Daoy (cell line): ENCODE results near the gene TRIP10. TPM values are rescaled to one million over a fixed set of nuclear protein-coding genes. Genes with fewer than 3 reads are reported as not detected.
"Not testable (repeated sequence)": the region's sequence is repeated elsewhere in the genome, so short reads cannot be mapped to it uniquely, and the experiment has no call there.

Experiments used
- DNase-seq: peaks from one replicate; pipeline ENCODE4 v3.0.0-alpha.2; 2015; ENCODE audit warnings: low read depth
- total RNA-seq: library from RNA; depleted of rRNA; stranded (reverse); fragments of >200 nt; shearing (Covaris generic); gene quantifications from 2 replicates; pipeline ENCODE4 v1.2.3, GENCODE V29; 2014

The TRIP10 gene
- total RNA-seq, 1 experiment from 2014 or later = 39.6 TPM

DNA sequence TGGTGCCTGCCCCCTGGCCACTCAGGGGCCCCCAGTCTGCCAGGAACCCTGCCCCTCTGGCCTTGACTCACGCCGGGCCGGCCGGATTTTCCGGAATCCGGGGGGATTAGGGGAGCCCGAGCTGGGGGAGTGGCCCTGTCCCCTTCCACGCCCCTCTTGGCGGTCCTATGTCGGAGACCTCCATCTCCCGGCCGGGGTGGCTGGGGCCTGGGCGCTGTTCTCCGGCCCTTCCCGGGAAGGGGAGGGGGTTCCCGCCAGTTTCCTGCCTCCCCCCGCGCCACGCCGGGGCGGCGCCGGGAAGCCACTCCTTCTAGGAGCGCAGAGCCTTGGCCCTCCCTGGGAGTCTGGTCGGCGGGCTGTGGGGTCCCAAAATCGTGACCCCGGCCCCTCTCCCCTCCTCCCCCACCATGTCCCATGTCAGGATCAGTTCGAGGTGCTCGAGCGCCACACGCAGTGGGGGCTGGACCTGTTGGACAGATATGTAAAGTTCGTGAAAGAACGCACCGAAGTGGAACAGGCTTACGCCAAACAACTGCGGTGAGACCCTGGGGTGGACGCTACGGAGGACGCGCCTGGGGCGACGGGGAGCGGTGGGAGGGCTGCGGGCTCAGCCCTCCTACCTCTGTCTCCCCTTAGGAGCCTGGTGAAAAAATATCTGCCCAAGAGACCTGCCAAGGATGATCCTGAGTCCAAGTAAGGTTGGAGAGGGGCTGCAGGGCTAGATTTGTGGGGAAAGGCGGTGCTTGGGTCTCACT, 1.3 kb downstream of the TRIP10 start:
- peak; percentile 54 for DNase-seq

DNA sequence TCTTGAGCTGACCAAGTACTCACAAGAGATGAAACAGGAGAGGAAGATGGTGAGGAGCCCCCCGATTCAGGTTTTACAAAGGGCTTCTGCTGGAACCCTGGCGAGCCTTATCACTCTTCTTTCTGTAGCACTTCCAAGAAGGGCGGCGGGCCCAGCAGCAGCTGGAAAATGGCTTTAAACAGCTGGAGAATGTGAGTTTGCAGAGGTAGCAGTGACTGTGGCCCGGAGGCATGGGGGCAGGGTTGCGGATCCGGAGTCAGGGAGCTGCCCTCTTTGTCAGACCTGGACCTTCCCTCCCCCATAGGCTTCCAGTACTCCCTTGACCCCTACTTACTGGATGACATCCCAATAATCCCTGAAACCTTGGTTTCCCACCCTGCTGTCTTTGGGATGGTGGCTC, 3.6 kb downstream of the TRIP10 start:
- DNase-seq = no peak

DNA sequence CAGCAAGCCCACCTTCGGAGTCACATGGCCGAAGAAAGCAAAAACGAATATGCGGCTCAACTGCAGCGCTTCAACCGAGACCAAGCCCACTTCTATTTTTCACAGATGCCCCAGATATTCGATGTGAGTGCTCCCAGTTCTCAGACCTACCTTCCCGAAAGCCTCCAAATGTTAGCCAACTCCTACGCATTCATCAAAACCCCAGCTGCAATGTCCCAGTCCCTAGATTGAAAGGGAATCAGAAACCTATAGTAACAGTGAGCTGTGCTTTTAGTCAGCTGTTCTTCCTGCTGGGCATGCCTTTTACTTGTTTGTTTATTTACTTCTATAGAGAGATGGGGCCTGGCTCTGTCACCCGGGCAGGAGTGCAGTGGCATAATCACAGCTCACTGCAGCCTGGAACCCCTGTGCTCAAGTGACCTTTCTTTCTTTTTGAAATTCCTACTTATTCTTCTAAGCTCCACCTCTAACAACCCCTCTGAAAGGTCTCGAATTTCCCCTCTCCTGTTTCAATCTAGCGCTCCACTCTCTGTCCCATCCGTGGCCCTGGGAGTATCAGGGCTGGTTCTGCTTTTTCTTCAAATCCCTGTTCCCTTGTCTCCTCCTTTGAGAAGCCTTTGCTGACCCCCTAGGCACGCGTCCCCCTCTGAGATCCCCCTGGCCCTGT, 4.4 kb downstream of the TRIP10 start:
- peak; percentile 17 for DNase-seq

DNA sequence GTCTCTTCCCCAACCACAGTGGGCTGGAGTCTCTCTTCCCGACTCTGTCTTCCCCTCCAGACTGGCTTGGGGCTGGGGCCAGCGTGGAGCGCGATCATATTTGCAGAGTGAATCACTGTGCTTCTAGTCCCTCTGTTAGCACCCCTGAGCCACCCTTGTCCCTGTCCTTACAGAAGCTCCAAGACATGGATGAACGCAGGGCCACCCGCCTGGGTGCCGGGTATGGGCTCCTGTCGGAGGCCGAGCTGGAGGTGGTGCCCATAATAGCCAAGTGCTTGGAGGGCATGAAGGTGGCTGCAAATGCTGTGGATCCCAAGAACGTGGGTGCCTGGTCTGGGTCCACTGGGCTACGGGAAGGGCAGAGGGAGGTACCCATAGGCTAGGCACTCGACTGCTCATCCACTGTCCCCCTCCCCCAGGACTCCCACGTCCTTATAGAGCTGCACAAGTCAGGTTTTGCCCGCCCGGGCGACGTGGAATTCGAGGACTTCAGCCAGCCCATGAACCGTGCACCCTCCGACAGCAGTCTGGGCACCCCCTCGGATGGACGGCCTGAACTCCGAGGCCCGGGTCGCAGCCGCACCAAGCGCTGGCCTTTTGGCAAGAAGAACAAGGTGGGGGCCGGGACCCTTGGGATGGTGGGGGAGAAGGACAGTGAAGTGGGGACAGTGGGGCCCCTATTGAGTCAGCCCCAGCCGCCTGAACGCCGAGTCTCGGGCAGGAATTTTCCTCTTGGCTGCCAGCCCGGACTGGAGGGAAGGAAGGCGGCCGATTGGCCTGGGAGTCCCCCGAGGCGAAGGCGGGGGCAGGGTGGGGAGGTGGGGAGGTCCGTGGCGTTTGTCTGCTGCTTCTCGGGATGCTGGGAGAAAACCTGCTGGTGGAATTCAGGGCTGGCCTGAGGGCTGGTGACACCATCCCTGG, 5.2 kb downstream of the TRIP10 start:
- DNase-seq = peak; percentile 88

DNA sequence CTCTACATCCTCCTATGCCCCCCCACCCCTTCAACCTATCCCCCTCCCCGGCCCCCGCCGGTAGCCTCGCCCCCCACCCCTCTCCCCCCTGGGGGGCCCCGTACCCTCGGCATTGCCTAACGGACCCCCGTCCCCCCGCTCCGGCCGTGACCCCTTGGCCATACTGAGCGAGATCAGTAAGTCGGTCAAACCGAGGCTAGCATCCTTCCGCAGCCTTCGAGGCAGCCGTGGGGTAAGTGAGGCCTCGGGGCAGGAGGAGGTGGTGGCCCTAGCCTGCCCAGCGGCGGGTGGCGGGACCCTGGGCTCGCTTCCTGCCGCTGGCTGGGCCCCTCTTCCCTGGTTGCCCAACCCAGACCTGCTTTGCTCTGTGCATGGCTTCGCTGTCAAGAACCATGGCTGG, 6.5 kb downstream of the TRIP10 start:
- no peak for DNase-seq

DNA sequence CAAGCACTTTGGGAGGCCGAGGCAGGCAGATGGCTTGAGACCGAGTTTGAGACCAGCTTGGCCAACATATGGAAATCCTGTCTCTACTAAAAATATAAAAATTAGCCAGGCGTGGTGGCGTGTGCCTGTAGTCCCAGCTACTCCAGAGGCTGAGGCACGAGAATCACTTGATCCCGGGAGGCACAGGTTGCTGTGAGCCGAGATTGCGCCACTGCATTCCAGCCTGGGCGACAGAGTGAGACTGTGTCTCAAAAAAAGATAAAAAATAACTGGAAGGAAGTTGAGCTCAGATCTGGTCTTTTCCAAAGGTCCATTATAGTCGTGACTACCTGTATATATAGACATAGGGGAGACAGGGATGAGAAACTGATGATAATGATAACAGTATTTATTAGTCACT, 9.1 kb downstream of the TRIP10 start:
- DNase-seq = not testable (repeated sequence)

DNA sequence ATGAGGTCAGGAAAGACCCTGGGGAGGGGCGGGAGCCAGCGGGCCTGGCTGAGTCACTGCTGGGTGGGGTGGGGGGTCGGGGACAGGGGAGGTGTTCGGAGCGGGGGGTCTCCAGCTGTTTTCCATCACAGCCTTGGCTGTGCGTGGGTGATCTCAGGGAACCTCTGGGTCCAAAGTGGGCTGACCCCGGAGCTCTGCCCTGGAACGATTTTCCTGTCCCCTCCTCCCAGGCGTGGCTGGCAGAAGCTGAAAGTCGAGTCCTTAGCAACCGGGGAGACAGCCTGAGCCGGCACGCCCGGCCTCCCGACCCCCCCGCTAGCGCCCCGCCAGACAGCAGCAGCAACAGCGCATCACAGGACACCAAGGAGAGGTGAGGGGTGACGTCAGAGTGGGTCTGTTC, 10.6 kb downstream of the TRIP10 start:
- no peak for DNase-seq

DNA sequence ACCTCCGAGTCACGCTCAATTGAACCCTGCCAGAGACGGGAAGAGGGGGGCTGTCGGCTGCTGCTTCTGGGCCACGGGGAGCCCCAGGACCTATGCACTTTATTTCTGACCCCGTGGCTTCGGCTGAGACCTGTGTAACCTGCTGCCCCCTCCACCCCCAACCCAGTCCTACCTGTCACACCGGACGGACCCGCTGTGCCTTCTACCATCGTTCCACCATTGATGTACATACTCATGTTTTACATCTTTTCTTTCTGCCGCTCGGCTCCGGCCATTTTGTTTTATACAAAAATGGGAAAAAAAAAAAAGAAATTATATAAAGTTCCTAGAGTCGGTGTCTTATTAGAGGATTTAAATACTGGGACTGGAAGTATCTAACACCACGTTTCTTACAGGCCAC, 11.7 kb downstream of the TRIP10 start:
- DNase-seq = no peak

DNA sequence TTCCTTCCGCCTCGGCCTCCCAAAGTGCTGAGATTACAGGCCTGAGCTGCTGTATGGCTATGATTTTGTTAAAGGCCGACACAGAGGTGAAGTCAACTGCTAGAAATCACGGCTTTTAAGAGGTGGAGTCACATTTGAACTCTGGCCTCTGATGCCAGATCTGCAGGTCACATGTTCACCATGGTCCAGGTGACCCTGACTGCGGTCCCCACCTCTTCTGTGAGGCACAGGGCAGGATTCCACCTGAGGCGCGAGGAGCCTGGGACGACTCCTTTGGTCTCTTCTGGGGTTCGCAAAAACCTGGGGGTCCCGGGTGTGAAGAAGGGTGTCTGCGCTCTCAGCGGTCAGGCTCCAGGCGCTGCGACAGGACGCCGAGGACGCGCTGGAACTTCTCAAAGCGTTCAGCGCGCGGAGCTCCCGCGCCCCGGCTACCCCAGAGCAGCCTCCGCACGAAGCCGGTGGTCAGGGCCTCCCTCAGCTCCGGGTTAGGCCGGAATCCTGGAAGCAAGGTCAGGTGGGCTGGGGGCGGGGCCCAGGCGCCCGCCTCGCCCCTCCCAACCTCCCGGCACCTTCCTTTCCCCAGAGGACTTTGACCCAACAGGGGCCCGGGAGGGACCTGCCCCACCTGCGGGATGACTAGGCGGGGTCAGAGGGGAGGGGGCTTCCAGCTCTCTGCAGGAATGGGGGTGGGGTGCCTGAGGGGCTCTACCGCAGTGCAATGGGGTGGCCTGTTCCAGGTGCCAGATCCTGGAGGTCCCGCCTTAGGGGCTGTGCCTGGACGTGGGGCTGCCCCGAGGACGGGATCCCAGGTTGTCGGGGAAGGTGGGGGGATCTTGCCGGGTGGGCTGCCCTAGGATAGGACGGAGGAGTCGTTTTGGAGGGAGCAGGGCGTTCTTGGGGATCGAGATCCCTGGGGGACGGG, 13.0 kb downstream of the TRIP10 start:
- DNase-seq = no peak

DNA sequence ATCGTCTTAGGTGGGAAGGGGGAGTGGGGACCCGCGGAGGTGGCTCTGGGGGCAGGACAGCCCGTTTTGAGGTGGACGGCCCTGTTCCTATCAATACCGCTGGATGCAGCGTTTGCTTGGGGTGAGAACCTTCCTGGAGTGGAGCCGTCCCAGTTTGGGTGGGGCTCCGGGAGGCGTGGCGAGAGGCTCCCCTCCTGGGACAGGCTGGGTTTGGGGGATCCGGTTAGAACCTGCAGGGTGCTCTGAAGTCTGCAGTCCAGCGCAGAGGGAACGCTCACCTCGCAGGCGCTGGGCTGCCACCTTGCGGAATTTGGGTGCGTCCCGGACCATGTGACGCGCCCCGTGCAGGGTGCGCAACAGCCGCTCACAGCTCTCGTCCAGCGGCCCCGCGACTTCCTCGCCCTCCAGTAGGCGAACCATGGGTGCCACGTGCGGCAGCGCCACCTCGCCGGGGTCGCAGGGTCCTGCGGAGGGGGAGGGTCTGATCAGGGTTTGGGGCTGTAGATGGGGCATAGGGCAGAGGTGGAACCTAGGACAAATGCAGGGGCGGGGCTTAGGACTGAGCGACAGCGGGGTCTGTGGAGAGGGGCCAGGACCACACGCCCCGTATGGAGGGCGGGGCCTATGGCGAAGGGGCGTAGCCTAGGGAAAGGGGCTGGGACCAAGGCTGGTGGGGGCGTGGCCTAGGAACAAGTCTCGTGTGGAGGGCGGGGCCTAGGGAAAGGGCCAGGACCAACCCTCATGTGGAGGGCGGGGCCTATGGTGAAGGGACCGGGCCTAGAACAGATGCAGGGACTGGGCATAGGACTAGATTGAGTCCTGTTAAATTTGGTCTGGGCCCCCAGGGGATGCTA, 13.9 kb downstream of the TRIP10 start:
- peak; percentile 87 for DNase-seq

DNA sequence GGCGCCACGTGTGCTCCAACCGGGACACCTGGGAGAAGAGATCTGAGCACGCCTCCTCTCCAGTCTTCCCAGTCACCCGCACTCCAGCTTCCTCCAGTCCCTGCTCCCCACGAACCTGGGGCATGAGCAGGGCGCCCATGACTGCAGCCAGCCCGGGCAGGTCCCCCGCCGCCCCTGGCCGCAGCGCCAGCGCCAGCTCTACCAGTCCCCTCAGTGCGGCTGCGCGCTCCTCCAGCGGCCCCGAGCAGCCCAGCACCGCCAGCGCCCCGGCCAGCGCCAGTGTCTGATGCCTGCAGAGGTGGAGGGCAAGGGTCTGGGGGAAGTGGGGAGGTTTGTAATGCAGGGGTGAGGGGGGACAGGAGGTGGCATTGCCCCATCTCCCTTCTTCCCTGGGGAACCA, 14.7 kb downstream of the TRIP10 start:
- DNase-seq = no peak

DNA sequence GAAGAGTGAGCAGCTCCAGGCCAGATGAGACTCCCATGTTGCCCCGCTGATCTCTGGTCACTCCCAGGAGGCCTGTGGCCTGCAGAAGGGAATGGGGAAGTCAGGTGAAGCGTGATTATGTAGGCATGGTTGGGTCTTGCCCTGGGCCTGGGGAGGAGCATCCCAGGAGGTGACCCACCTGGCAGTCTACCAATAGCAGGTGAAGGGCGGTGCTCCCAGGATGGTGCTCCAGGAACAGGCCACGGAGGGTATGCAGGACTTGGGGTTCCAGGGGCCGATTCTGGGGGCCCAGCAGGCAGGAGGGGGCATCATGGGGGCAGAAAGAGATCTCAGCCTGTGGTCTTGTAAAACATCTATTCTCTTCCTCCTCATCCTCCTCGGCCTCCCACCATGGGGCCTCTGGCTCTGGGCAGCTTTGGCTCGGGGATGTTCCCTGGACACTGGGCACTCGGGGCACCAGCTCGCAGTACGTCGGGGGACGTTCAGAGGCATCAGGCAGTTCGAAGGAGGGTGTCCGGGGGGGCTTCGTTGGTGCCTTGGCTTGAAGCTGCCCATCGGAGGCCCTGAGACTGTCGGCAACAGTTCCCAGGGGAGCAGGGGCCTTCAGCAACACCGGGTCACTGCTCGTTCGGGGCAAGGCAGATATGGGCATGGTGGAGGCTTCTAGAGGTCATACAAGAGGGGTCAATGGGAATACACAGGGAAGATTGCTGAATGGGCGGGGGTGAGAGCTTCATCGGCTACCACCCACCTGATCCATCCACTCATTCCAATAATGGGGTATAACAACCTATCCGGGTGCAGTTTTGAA, 15.4 kb downstream of the TRIP10 start:
- DNase-seq = no peak

DNA sequence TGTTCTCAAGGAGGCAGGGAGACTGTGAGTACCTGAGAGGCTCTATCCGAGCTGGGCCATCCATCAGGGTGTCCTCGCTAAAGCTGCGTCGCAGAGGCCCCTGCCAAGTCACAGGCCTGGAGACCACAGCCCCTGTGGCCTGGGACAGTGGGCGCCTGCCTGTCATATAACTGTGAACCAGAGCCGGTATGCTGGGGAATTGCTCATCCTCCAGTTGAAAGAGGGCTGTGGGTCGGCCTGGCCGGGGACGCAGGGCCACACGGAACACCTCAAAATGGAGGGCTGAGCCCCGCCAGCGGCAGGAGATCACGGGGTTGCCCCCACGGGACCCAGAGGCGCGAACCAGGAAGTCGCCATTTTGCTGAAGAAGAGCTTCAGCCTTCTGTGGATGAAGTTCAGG, 21.1 kb downstream of the TRIP10 start:
- no peak for DNase-seq

DNA sequence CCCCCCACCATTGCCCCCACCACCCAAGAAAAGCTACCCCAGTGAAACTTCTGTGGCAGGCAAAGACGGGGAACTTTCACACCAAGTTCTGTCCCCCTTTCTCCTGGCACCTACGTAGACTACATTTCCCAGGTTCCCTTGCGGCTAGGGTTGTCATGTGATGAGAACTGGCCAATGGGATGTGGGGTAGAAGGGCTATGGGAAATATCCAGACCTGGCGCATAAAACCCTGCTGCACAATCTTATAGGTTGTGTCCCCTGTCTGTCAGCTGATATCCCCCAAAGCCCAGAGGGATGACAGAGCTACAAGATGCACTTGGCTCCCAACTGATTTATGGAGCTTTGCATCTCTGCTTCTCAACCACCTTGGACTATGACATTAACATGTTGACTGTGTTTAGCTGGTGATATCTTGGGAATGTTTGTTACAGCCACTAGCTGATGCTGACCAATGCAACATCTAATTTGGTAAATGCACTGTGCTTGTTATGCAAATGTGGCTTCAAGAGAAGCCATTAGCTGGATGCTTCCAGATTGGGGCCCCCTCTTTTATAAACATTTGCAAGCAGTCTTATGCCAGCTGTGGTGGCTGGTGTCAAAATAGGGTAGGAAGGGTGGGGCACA, 21.7 kb downstream of the TRIP10 start:
- DNase-seq = no peak

DNA sequence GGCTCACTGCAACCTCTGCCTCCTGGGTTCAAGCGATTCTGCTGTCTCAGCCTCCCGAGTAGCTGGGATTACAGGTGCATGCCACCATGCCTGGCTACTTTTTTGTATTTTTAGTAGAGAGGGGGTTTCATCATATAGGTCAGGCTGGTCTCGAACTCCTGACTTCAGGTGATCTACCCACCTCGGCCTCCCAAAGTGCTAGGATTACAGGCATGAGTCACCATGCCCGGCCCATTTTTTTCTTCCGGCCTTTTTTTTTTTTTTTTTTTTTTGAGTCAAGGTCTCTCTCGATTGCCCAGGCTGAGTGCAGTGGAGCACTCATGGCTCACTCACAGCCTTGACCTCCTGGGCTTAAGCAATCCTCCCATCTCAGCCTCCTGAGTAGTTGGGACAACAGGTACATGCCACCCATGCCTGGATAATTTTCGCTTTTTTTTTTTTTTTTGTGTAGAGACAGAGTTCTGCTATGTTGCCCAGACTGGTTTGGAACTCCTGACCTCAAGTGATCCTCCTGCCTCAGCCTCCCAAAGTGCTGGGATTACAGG, 22.8 kb downstream of the TRIP10 start:
- peak; percentile 24 for DNase-seq

DNA sequence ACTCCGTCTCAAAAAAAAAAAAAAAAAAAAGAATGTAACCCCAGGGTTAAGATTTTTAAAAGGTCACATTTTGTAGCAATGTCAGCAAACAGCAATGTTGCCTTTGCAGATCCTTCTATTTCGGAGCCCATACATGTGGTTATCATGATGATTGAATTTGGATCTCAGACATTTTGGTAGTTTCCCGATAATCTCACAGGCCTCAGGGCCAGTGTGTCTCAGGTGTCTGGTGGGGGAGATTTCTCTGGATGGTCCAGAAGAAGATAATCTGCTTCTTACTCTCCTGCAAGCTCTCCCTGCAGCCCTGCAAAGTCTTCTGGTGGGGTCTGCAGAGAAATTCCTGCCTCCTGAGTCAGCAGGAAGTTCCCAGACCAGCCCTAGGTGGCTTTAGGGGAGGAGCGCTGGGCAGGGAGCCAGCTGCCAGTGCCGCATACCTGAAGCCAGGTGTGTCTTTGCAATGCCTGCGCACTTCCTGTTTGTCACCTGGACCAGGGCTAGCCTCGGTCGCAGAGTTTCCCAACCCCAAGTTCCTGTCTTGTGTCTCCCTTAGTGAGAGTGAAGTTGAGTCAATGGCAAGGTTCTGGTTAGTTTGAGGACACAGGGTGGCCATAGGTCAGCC, 26.4 kb downstream of the TRIP10 start:
- peak; percentile 72 for DNase-seq

DNA sequence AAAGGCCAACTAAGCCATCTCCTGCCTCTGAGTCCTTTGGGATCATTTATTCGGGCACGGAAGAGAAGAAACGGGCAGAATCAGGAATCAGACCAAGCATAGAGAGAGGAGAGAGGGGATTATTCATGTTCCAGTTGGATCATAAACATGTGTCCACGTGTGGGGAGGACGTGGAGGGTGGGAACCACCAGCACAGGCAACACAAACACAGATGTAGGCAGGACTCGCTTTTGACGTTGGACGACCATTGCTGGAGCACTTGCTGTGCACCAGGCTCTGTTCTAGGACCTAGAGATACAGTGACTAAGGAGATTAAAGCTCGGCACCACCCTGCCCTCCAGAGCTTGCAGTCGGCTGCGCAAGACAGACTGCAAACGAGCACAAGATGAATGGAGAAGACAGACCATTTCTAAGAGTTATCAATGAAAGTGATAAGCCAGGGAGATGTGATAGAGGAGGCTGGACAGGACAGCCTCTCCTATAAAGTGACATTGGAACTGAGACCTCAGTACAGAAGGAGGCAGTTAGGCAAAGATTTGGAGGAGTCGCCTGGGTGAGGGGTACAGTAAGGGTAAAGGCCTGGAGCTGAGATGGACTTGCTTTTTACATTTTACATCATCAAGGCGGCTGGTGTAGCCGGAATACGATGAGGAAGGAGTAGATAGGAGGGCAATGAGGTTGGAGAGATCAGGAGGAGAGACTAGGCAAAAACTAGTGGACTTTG, 27.0 kb downstream of the TRIP10 start:
- DNase-seq = peak; percentile 48

DNA sequence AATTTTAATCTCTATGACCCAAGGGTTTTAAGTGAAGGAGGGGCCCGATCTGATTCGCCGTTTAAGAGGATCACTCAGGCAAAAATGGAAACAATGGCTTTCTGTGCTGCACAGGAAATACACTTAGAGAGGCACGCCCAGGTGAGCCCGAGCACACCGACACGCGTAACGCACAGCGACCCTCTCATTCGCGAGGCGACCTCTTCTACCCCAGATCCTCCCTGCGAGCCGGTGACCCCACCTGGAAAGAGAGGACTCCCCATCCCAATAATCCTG, 27.5 kb downstream of the TRIP10 start:
- peak; percentile 27 for DNase-seq
